HL-60 (cell line): ENCODE results near the gene NFIB.

Source experiments
- DNase-seq, 2 experiments: peaks; one replicate each; pipeline ENCODE4 v3.0.0-alpha.2; 2010 to 2020; ENCODE audit warnings: low read depth in 1 of 2, low spot score in 1 of 2
- H3K27ac ChIP-seq: fragments of 250-450 bp; sonication (Bioruptor Pico); replicated peaks from 2 replicates; pipeline ENCODE4 v1.5.1; 2020; ENCODE audit warnings: mild to moderate bottlenecking, moderate library complexity
- H3K27me3 ChIP-seq: fragments of 250-450 bp; sonication (Bioruptor Pico); 2 replicates; pipeline ENCODE4 v1.5.1; 2021; ENCODE audit warnings: mild to moderate bottlenecking, moderate library complexity; ENCODE audit not compliant: insufficient read depth, poor library complexity, severe bottlenecking
- H3K4me3 ChIP-seq: replicated peaks from 2 replicates; pipeline ENCODE4 v1.5.1; 2011; ENCODE audit warnings: mild to moderate bottlenecking, control low read depth, low read length; ENCODE audit not compliant: insufficient read depth
- GABPA ChIP-seq: IDR thresholded peaks from 2 replicates; pipeline ENCODE4 v1.6.1; 2012; ENCODE audit warnings: low read depth
- POLR2AphosphoS5 ChIP-seq: IDR thresholded peaks from 2 replicates; pipeline ENCODE4 v1.6.1; 2012; ENCODE audit warnings: low read depth
- REST ChIP-seq: IDR thresholded peaks from 2 replicates; pipeline ENCODE4 v1.6.1; 2012; ENCODE audit warnings: low read depth; ENCODE audit not compliant: insufficient replicate concordance
- SPI1 ChIP-seq: IDR thresholded peaks from 2 replicates; pipeline ENCODE4 v1.6.1; 2012; ENCODE audit warnings: low read depth, mild to moderate bottlenecking, borderline replicate concordance
- TF ChIP-seq, protein P1 (sequence below): IDR thresholded peaks from one replicate; pipeline ENCODE4 v1.5.1; 2011; ENCODE audit warnings: low read length, control low read depth, inconsistent platforms; ENCODE audit not compliant: insufficient read depth

Gene NFIB

DNA sequence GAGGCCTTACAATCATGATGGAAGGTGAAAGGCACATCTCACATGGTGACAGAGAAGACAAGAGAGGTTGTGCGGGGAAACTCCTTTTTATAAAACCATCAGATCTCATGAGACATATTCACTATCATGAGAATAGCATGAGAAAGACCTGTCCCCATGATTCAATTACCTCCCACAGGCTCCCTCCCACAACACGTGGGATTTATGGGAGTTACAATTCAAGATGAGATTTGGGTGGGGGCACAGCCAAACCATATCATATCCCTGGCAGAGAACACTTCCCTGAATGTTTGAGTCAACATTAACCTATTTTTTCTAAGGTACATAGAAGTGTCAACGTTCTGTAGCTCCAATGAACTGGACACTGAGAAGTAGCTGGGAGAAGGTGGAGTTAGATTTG is 280.9 kb downstream of the NFIB start:
- no peak for TF ChIP-seq SPI1
- TF ChIP-seq, protein P1, sequence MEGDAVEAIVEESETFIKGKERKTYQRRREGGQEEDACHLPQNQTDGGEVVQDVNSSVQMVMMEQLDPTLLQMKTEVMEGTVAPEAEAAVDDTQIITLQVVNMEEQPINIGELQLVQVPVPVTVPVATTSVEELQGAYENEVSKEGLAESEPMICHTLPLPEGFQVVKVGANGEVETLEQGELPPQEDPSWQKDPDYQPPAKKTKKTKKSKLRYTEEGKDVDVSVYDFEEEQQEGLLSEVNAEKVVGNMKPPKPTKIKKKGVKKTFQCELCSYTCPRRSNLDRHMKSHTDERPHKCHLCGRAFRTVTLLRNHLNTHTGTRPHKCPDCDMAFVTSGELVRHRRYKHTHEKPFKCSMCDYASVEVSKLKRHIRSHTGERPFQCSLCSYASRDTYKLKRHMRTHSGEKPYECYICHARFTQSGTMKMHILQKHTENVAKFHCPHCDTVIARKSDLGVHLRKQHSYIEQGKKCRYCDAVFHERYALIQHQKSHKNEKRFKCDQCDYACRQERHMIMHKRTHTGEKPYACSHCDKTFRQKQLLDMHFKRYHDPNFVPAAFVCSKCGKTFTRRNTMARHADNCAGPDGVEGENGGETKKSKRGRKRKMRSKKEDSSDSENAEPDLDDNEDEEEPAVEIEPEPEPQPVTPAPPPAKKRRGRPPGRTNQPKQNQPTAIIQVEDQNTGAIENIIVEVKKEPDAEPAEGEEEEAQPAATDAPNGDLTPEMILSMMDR = no peak
- TF ChIP-seq REST = no peak
- no peak for TF ChIP-seq POLR2AphosphoS5
- no peak for TF ChIP-seq GABPA
- H3K4me3 ChIP-seq = no peak overlapping the region
- no peak for DNase-seq
- no peak overlapping the region for H3K27ac ChIP-seq
- H3K27me3 ChIP-seq = no peaks in the 10 kb centered on the region
